ENCODE results near the gene HOXB6.

HOXB6 gene

DNA sequence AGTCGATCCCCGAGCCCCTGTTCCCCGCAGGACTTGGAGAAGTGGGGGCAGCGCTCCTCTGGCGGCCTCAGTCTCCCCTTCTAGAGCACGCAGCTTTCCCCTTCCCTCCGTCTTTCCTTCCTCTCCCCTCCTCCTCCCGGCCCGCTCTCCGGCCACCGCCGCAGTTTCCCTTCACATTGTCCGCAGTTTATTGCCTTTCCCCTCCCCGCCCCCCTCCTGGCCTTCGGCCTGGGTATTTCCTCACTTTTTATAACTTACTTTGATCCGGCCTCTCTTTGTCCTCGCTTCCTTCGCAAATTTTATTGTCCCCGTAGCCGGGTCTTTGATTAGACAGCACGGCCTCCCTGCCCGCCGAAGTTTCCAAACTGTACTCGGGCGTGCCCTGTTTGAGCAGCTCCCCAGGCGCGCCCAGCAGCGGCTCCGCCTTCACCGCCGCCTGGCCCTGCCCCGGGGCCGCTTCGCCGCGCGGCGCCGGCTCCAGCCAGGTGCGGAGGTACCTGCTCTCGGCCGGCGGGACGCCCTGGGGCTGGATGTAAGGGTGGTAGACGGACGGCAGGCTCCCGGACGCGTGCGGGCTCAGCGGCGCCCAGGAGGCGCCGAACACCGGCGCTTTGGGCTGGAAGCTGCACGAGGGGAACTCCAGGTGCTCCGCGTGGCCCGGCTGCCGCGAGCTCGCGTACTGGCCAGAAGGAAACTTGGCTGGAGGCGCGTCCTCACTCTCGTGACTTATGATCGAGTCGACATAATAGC lies 20.9 kb upstream of the HOXB6 start (continued):
- TF ChIP-seq ZBTB48 (tag by site-specific recombination; IDR thresholded peaks at IDR 0.05) (no peak), REPIN1 (tag by site-specific recombination; IDR thresholded peaks at IDR 0.05; ENCODE audit: low read depth) (no peak), ZNF785 (tag by site-specific recombination; IDR thresholded peaks at IDR 0.05) (no peak; the same call in 1 of the 2 replicates), ZNF530 (tag by site-specific recombination; IDR thresholded peaks at IDR 0.05; ENCODE audit: low read depth) (no peak), ZFP3 (tag by site-specific recombination; IDR thresholded peaks at IDR 0.05; ENCODE audit: low read depth) (no peak), HOXD13 (CRISPR knock-in tag; IDR thresholded peaks at IDR 0.05; ENCODE audit: borderline replicate concordance) (peak; percentile 40; the same call in 1 of the 2 replicates), SETDB1 (IDR thresholded peaks at IDR 0.05; ENCODE audit: insufficient read length, low read length) (no peak), RBAK (tag by site-specific recombination; IDR thresholded peaks at IDR 0.05) (no peak), ZNF555 (tag by site-specific recombination; conservative IDR thresholded peaks at IDR 0.05) (no peak), ZNF426 (tag by site-specific recombination; IDR thresholded peaks at IDR 0.05) (no peak), YY2 (tag by site-specific recombination; IDR thresholded peaks at IDR 0.05) (no peak), ZNF211 (tag by site-specific recombination; IDR thresholded peaks at IDR 0.05; ENCODE audit: low read depth) (no peak), ZNF335 (tag by site-specific recombination; conservative IDR thresholded peaks at IDR 0.05) (peak; percentile 52), HOXC10 (CRISPR knock-in tag; IDR thresholded peaks at IDR 0.05) (no peak), ZNF654 (tag by site-specific recombination; IDR thresholded peaks at IDR 0.05; ENCODE audit: low read depth) (no peak), ZNF24 (tag by site-specific recombination; IDR thresholded peaks at IDR 0.05) (no peak), SCRT1 (tag by site-specific recombination; IDR thresholded peaks at IDR 0.05; ENCODE audit: borderline replicate concordance) (no peak), ZFP69B (tag by site-specific recombination; IDR thresholded peaks at IDR 0.05) (no peak), ZNF843 (tag by site-specific recombination; IDR thresholded peaks at IDR 0.05) (peak; percentile 8; the same call in 1 of the 2 replicates), ZNF777 (tag by site-specific recombination; IDR thresholded peaks at IDR 0.05; ENCODE audit: borderline replicate concordance) (no peak), ZSCAN23 (tag by site-specific recombination; IDR thresholded peaks at IDR 0.05) (no peak), ZNF37A (tag by site-specific recombination; IDR thresholded peaks at IDR 0.05) (no peak), ZNF239 (tag by site-specific recombination; IDR thresholded peaks at IDR 0.05) (no peak; the same call in 1 of the 2 replicates), ZNF146 (tag by site-specific recombination; IDR thresholded peaks at IDR 0.05) (0 out of 2 replicates have a peak, but pooled peaks have one; percentile 15), SP2 (tag by site-specific recombination; IDR thresholded peaks at IDR 0.05) (peak; percentile 45)
- TF ChIP-seq, protein P1, sequence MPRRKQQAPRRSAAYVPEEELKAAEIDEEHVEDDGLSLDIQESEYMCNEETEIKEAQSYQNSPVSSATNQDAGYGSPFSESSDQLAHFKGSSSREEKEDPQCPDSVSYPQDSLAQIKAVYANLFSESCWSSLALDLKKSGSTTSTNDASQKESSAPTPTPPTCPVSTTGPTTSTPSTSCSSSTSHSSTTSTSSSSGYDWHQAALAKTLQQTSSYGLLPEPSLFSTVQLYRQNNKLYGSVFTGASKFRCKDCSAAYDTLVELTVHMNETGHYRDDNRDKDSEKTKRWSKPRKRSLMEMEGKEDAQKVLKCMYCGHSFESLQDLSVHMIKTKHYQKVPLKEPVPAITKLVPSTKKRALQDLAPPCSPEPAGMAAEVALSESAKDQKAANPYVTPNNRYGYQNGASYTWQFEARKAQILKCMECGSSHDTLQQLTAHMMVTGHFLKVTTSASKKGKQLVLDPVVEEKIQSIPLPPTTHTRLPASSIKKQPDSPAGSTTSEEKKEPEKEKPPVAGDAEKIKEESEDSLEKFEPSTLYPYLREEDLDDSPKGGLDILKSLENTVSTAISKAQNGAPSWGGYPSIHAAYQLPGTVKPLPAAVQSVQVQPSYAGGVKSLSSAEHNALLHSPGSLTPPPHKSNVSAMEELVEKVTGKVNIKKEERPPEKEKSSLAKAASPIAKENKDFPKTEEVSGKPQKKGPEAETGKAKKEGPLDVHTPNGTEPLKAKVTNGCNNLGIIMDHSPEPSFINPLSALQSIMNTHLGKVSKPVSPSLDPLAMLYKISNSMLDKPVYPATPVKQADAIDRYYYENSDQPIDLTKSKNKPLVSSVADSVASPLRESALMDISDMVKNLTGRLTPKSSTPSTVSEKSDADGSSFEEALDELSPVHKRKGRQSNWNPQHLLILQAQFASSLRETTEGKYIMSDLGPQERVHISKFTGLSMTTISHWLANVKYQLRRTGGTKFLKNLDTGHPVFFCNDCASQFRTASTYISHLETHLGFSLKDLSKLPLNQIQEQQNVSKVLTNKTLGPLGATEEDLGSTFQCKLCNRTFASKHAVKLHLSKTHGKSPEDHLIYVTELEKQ (tag by site-specific recombination; IDR thresholded peaks at IDR 0.05; ENCODE audit: borderline replicate concordance), result 0 out of 2 replicates have a peak, but pooled peaks have one; percentile 21
- TF ChIP-seq, protein P2, sequence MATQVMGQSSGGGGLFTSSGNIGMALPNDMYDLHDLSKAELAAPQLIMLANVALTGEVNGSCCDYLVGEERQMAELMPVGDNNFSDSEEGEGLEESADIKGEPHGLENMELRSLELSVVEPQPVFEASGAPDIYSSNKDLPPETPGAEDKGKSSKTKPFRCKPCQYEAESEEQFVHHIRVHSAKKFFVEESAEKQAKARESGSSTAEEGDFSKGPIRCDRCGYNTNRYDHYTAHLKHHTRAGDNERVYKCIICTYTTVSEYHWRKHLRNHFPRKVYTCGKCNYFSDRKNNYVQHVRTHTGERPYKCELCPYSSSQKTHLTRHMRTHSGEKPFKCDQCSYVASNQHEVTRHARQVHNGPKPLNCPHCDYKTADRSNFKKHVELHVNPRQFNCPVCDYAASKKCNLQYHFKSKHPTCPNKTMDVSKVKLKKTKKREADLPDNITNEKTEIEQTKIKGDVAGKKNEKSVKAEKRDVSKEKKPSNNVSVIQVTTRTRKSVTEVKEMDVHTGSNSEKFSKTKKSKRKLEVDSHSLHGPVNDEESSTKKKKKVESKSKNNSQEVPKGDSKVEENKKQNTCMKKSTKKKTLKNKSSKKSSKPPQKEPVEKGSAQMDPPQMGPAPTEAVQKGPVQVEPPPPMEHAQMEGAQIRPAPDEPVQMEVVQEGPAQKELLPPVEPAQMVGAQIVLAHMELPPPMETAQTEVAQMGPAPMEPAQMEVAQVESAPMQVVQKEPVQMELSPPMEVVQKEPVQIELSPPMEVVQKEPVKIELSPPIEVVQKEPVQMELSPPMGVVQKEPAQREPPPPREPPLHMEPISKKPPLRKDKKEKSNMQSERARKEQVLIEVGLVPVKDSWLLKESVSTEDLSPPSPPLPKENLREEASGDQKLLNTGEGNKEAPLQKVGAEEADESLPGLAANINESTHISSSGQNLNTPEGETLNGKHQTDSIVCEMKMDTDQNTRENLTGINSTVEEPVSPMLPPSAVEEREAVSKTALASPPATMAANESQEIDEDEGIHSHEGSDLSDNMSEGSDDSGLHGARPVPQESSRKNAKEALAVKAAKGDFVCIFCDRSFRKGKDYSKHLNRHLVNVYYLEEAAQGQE (tag by site-specific recombination; IDR thresholded peaks at IDR 0.05), result no peak
- TF ChIP-seq, protein P3, sequence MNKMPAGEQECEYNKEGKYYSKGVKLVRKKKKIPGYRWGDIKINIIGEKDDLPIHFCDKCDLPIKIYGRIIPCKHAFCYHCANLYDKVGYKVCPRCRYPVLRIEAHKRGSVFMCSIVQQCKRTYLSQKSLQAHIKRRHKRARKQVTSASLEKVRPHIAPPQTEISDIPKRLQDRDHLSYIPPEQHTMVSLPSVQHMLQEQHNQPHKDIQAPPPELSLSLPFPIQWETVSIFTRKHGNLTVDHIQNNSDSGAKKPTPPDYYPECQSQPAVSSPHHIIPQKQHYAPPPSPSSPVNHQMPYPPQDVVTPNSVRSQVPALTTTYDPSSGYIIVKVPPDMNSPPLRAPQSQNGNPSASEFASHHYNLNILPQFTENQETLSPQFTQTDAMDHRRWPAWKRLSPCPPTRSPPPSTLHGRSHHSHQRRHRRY (tag by site-specific recombination; IDR thresholded peaks at IDR 0.05), result no peak
- TF ChIP-seq, protein P4, sequence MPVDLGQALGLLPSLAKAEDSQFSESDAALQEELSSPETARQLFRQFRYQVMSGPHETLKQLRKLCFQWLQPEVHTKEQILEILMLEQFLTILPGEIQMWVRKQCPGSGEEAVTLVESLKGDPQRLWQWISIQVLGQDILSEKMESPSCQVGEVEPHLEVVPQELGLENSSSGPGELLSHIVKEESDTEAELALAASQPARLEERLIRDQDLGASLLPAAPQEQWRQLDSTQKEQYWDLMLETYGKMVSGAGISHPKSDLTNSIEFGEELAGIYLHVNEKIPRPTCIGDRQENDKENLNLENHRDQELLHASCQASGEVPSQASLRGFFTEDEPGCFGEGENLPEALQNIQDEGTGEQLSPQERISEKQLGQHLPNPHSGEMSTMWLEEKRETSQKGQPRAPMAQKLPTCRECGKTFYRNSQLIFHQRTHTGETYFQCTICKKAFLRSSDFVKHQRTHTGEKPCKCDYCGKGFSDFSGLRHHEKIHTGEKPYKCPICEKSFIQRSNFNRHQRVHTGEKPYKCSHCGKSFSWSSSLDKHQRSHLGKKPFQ (tag by site-specific recombination; IDR thresholded peaks at IDR 0.05), result no peak; the same call in 1 of the 2 replicates
- TF ChIP-seq, protein P5, sequence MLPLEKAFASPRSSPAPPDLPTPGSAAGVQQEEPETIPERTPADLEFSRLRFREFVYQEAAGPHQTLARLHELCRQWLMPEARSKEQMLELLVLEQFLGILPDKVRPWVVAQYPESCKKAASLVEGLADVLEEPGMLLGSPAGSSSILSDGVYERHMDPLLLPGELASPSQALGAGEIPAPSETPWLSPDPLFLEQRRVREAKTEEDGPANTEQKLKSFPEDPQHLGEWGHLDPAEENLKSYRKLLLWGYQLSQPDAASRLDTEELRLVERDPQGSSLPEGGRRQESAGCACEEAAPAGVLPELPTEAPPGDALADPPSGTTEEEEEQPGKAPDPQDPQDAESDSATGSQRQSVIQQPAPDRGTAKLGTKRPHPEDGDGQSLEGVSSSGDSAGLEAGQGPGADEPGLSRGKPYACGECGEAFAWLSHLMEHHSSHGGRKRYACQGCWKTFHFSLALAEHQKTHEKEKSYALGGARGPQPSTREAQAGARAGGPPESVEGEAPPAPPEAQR (tag by site-specific recombination; IDR thresholded peaks at IDR 0.05), result no peak
